GM18505 (cell line): ENCODE results near the gene GPR15LG.

ENCODE experiments used
- ATAC-seq: cut with Tn5 transposase; IDR thresholded peaks from one replicate; pipeline ENCODE4 v1.9.1; 2021; ENCODE audit not compliant: unreplicated experiment
- POLR2A ChIP-seq: IDR thresholded peaks from 4 replicates; pipeline ENCODE4 v1.6.1; 2011; ENCODE audit warnings: borderline replicate concordance; ENCODE audit not compliant: insufficient read depth, insufficient read length; ENCODE audit errors: extremely low read depth

Gene GPR15LG

DNA sequence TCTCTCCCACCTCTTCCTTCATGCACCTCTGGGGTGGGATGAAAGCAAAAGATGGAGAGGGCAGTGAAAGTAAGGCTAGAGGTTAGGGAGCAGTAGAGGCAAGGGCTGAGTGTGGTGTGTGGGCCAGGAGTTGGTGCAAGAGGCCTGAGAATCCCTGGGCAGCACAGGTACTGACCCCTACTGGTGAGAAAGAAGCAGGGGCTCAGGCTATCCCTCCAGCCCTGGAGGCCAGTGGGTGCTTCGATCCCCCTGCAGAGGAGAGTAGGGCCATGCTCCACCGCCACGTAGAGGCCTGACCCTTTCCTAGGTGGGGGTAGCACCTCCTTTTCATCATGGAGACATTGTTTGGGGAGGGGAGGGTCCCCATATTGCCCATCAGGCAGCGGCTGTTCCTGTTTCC, 30.5 kb downstream of the GPR15LG start:
- no peak for TF ChIP-seq POLR2A
- ATAC-seq, result peak; percentile 59

DNA sequence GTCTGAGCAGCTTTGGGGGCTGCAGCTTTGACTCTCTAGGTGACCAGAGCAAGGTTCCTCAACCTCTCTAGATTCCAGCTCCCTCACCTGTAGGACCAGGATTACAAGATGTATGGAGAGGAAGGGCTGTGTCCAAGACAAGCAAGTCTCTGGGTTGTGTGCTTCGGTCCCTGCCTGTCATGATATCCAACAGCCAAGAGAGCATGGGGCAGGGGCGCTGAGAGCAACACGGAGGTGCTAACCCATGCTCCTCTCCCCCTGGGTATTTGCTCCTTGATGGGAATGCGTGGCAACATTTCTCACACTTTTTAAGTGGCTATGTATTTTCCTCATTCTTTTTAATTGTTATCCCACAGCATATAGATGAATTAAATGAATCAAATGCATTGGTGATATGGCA, 31.0 kb downstream of the GPR15LG start:
- no peak for TF ChIP-seq POLR2A
- ATAC-seq, result no peak

DNA sequence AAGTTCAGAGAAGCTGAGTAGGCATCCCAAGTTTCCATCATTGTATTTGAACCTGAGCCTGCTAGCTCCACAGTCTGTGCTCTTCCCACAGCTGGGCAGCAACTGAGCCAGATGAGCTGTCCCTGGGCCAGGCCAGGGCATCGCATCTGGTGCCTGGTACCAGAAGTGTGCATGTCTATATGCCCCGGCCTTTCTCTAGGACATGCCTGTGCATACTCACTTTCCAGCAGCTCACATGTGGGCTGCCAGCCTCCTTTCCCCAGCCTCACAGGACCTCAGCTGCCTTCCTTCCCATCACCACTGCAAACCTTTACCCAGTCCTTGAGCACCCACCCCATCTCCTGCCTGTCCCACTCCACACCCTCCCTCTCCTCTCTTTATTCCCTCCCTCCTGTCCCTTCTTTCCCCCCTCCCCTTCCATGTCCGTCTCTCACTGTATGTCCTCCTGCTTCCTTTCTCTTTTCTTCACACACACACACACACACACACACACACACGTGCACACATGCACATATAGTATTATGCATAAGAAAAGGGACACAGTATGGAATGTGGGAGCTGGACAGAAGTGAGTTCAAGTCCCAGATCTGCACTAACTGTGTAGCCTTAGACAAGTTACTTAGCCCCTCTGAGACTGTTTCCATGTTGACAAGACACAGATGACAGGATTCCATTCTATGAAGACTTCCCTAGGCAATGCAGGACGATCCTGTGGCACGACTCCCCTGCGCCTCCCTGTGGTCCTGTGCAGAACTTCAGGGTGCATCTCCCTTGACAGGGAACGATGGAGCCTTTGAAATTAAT, 31.6 kb downstream of the GPR15LG start:
- no peak for TF ChIP-seq POLR2A
- peak; percentile 74 for ATAC-seq

DNA sequence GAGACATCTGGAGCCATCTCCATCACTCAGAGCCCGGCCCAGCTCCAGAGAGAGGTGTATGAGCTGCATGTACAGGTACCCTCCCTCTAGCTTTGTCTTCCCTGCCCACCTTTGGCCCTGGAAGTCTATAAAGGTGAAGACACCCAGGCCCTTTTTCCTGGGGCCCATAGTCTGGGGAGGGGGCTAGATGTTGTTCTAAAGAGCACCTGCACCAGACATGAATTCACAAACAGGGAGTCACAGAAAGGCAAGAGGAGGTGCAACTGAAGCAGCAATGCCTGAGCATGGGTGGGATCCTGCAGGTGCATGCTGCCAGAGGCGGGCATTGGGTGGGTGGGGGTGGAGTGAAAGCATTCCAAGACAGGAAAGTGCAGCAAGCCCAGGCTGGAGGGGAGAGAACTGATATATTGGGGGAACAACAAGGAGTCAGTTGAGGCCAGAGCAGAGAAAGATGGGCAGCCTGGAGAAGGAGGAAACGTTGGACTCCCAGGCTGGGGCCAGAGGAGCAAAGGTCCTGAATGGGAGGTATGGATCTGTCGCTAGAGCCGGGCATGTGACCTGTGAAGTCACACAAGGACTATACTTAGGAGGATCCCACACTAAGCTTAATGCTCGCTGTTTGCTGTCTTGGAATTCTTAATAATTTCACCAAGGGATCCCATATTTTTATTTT, 32.4 kb downstream of the GPR15LG start:
- ATAC-seq, result no peak
- TF ChIP-seq POLR2A, result no peak

DNA sequence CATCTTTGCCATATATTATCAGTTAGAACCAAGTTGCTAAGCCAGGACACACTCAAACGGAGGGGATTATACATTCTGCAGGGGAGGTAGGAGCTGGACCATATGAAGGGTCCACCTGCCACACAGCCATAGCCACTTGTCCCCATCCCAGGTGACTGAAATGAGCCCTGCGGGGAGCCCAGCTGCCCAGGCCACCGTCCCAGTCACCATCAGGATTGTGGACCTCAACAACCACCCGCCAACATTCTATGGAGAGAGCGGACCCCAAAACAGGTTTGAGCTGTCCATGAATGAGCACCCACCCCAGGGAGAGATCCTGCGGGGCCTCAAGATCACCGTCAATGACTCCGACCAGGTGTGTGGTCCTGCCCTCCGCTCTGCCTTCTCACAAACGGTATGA, 34.4 kb downstream of the GPR15LG start:
- TF ChIP-seq POLR2A, result no peak
- no peak for ATAC-seq

DNA sequence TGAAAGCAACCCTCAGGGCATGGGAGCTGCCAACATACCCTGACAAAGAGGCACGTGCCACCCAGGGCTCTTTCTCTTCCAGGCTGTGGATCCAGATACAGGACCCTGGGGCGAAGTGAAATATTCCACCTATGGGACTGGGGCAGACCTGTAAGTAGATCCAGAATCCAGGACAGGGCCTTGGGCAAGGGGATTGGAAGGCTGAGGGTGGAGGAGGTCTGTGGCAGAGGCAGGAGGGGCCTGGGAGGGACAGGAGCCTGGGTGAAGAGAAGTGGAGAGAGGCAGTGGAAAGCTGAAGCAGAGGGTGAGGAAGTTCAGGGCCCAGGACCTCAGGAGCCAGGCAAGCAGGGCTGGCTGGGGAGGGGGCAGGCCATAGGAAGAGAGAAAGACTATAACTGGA, 38.0 kb downstream of the GPR15LG start:
- no peak for TF ChIP-seq POLR2A
- no peak for ATAC-seq

DNA sequence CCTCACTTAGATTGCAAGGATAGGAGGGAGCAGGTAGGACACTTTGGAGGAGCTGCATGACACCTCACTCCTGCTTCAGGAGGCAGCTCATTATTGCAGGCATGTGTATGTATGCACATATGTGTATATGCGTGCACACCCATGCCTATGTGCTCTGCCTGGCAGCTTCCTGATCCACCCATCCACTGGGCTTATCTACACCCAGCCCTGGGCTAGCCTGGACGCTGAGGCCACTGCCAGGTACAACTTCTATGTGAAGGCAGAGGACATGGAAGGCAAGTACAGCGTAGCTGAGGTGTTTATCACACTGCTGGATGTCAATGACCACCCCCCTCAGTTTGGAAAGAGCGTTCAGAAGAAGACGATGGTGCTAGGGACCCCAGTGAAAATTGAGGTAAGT, 38.4 kb downstream of the GPR15LG start:
- ATAC-seq, result no peak
- TF ChIP-seq POLR2A, result no peak

DNA sequence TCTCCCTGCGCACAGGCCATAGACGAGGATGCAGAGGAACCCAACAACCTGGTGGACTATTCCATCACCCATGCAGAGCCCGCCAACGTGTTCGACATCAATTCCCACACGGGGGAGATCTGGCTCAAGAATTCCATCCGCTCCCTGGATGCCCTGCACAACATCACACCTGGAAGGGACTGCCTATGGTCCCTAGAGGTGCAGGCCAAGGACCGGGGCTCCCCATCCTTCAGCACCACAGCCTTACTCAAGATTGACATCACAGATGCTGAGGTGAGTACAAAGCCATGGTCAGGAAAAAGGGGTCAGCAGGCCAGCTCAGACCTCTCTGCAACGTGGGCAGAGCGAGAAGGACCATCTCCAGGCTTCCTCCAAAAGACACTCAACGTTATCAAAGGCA, 39.5 kb downstream of the GPR15LG start:
- ATAC-seq, result no peak
- TF ChIP-seq POLR2A, result no peak

DNA sequence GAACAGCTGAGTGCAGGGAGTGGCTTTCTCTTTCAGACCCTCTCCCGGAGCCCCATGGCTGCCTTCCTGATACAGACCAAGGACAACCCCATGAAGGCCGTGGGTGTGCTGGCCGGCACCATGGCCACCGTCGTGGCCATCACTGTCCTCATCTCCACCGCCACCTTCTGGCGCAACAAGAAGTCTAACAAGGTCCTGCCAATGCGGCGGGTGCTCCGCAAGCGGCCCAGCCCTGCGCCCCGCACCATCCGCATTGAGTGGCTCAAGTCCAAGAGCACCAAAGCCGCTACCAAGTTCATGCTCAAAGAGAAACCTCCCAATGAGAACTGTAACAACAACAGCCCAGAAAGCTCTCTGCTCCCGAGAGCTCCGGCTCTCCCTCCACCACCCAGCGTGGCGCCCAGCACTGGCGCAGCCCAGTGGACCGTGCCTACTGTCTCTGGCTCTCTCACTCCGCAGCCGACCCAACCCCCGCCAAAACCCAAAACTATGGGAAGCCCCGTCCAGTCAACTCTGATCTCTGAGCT, 40.5 kb downstream of the GPR15LG start:
- peak; percentile 30 for ATAC-seq

DNA sequence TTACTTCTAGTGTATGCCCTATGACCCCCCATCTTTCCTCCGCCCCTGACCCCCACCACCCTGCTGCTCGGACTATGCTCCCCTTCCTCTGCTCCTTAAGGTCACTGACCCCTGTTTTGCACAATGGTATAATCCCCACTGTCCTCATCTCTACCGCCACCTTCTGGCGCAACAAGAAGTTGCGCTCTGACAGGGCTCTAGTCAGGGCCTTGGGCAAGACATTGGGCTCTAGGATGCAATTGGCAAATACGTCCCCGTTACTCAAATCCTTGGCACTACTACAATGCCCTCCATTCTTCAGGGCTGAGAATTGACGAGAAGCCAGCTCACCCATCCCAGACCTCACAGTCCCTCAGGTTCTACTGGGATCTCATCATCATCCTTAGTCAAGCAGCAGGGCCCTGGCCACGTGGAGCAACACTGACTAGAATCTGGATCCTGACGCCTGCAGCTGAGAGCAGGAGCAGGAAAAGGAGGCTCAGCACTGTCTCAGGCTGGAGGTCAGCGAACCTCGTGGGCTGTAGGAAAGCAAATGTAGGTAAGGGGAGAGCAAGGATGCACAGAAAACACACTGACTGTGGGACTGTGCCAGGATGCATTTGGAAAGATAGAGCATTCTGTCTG, 41.1 kb downstream of the GPR15LG start:
- ATAC-seq, result peak; percentile 76
- TF ChIP-seq POLR2A, result no peak

More for the DNA sequence above, 40.5 kb downstream of the GPR15LG start:
- no peak for TF ChIP-seq POLR2A

DNA sequence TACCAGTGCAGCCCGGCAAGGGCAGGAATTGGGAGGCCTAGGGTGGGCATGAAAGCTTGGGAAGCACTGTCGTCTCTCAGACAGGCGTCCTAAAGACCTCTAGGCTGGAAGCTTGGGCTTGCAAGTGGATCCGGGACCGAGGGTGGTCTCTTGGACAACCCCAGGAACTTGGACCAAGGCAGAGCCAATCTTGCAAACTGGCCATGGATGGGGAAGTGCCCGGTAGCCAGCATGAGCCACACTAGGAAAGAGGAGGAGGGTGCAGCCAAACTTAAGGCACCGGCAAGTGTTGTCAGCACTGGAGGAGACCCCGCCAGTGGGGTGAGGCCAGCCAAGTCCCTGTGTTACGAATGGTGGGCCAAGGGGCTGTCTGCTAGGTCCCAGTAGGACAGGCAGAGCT, 43.2 kb downstream of the GPR15LG start:
- no peak for ATAC-seq
- no peak for TF ChIP-seq POLR2A

DNA sequence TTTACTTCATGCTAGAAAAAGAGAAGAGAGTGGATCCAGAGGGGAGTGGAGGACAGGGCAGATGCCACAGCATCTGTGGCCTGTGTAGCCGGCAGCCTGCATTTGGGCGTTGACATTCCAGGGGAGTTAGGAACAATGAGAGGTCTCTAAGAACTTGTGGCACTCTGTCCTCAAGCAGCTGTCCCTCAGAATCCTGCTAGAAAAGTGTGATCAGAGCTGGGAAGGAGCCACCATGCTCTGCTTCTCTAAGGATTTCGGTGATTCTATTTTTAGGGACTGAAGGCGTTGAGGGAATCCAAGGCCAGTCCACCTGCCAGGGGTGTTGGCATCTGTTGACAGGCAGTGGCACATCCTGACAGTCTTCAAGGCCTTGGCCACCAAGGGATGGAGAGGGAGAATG, 44.1 kb downstream of the GPR15LG start:
- TF ChIP-seq POLR2A, result no peak
- no peak for ATAC-seq

DNA sequence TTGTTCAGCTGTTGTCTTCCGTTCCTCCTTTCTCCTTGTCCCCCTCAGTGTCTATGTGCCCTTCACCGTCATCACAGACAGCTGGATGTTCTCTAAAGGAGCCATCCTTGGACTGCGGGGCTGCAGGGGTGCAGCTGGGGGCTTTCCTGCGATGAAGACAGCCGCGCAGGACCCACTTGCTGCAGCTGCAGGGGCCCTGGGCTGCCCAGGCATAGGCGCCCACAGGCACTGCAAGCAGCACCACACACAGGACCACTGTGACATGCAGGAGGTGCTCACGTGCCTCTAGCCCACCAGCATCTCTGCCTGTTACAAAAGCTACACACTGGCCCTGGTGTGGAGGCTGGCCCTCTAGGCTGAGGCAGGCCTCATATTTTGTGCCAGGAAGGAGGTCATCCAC, 48.3 kb downstream of the GPR15LG start:
- ATAC-seq, result no peak

DNA sequence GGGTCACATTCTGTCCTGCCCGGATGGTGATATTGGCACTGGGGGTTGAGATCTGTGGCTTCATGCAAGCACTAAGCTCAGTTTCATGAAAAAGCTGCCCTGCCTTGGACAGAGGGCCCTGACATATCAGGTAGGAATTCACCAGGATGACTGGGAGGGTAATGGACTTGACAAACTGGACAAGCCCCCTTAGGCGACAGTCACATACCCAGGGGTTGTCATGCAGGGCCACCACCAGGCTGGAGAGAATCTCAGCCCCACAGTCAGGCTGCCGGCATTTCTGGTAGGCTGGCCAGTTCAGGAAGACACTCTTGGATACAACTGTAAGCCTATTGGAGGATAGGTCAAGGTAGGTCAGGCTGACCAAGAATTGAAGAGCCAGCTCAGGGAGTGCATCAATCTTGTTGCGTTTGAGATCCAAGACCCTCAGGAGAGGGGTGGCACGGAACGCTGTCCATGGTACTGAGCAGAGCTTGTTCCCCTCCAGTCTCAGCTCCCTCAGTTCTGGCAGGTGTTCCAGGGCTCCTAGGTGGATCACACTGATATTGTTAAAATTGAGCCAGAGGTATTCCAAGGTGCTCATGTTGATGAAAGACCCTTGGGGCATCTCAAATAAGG, 50.9 kb downstream of the GPR15LG start:
- ATAC-seq, result no peak
- TF ChIP-seq POLR2A, result no peak

More for the DNA sequence above, 48.3 kb downstream of the GPR15LG start:
- TF ChIP-seq POLR2A, result no peak
